D721Med (cell line): ENCODE results near the gene ZNF106.

Source experiments
- DNase-seq: peaks from one replicate; pipeline ENCODE4 v3.0.0; 2011; ENCODE audit warnings: low spot score; ENCODE audit not compliant: insufficient read length
- FAIRE-seq: peaks from 2 replicates; lab custom pipeline; 2011; peaks lifted over from hg19 to GRCh38; lab: Jason Lieb, UNC
- CTCF ChIP-seq: IDR thresholded peaks from 2 replicates; pipeline ENCODE4 v1.5.1; 2012; ENCODE audit warnings: mild to moderate bottlenecking, control low read depth; ENCODE audit not compliant: insufficient read depth; ENCODE audit errors: missing control alignments

ZNF106 gene

GRCh38 chr15:42508263-42508690 is 17.3 kb upstream of the ZNF106 start:
- DNase-seq = no peak
- FAIRE-seq = no peak
- TF ChIP-seq CTCF = no peak

GRCh38 chr15:42507514-42507913 is 16.6 kb upstream of the ZNF106 start:
- DNase-seq (no peak), FAIRE-seq (no peak)
- TF ChIP-seq CTCF = no peak

GRCh38 chr15:42504631-42505030 is 13.7 kb upstream of the ZNF106 start:
- no peak for TF ChIP-seq CTCF
- DNase-seq (no peak), FAIRE-seq (no peak)

- no peak for FAIRE-seq
- no peak for DNase-seq
- no peak for TF ChIP-seq CTCF
These were observed 12.9 kb upstream of the ZNF106 start for GRCh38 chr15:42503825-42504224.

GRCh38 chr15:42502477-42502876 is 11.5 kb upstream of the ZNF106 start:
- DNase-seq = no peak
- TF ChIP-seq CTCF = no peak
- no peak for FAIRE-seq

GRCh38 chr15:42499858-42500609 is 9.1 kb upstream of the ZNF106 start:
- DNase-seq (no peak), FAIRE-seq (no peak)
- no peak for TF ChIP-seq CTCF
